ENCODE measurements around the gene LASP1.
A peak's percentile ranks its signal among the peaks of the same experiment; 100 is the strongest.

LASP1 gene

GRCh38 chr17:38879878-38880665, 10.2 kb downstream of the LASP1 start:
- Histone ChIP-seq H3K4me3 (ENCODE audit: low read depth in 1 of 2, low read length in 2 of 2) (no peak overlapping the region), H3K4me1 (ENCODE audit: insufficient read depth, low read length) (peaks cover 22% of the 10 kb centered on the region)

GRCh38 chr17:38881600-38882191, 11.8 kb downstream of the LASP1 start:
- ATAC-seq (ENCODE audit: insufficient read depth, low read depth) (no peak), DNase-seq (no peak)
- Histone ChIP-seq H3K27me3 (ENCODE audit: insufficient read depth, low read length, poor library complexity) (no peaks in the 10 kb centered on the region), H3K36me3 (ENCODE audit: insufficient read depth, low read length) (peaks cover 87% of the 10 kb centered on the region), H3K9me3 (ENCODE audit: insufficient read depth, low read length, severe bottlenecking) (no peaks in the 10 kb centered on the region), H3K4me1 (ENCODE audit: insufficient read depth, low read length) (peaks cover 15% of the 10 kb centered on the region), H3K4me2 (ENCODE audit: insufficient read depth, low read length) (no peak overlapping the region), H3K4me3 (ENCODE audit: low read depth in 1 of 2, low read length in 2 of 2) (no peak overlapping the region), H2AFZ (ENCODE audit: low read depth, low read length) (no peak overlapping the region), H4K20me1 (ENCODE audit: insufficient read depth, low read length) (peaks cover 74% of the 10 kb centered on the region), H3K9ac (ENCODE audit: low read depth, low read length) (no peak overlapping the region), H3K27ac (ENCODE audit: low read length) (no peak overlapping the region), H3K79me2 (ENCODE audit: insufficient read depth, low read length) (peaks cover 90% of the 10 kb centered on the region)
- TF ChIP-seq EZH2 (IDR thresholded peaks at IDR 0.05; ENCODE audit: borderline replicate concordance, low read depth, low read length, severe bottlenecking) (no peak), CTCF (IDR thresholded peaks at IDR 0.05; ENCODE audit: borderline replicate concordance, extremely low read depth, low read length, poor library complexity, severe bottlenecking) (no peak)

More at GRCh38 chr17:38879878-38880665, 10.2 kb downstream of the LASP1 start:
- TF ChIP-seq CTCF (IDR thresholded peaks at IDR 0.05; ENCODE audit: borderline replicate concordance, extremely low read depth, low read length, poor library complexity, severe bottlenecking), result no peak
- no peak for TF ChIP-seq EZH2 (IDR thresholded peaks at IDR 0.05; ENCODE audit: borderline replicate concordance, low read depth, low read length, severe bottlenecking)
- Histone ChIP-seq H3K9ac (ENCODE audit: low read depth, low read length) (no peak overlapping the region), H3K79me2 (ENCODE audit: insufficient read depth, low read length) (peaks cover 87% of the 10 kb centered on the region), H3K36me3 (ENCODE audit: insufficient read depth, low read length) (peaks cover 71% of the 10 kb centered on the region), H2AFZ (ENCODE audit: low read depth, low read length) (no peak overlapping the region), H3K9me3 (ENCODE audit: insufficient read depth, low read length, severe bottlenecking) (no peaks in the 10 kb centered on the region), H3K27me3 (ENCODE audit: insufficient read depth, low read length, poor library complexity) (no peaks in the 10 kb centered on the region), H3K27ac (ENCODE audit: low read length) (peak overlapping the region; percentile 36), H3K4me2 (ENCODE audit: insufficient read depth, low read length) (no peak overlapping the region), H4K20me1 (ENCODE audit: insufficient read depth, low read length) (peaks cover 65% of the 10 kb centered on the region)
- no peak for ATAC-seq (ENCODE audit: insufficient read depth, low read depth)
- DNase-seq, result no peak

- Histone ChIP-seq H3K36me3 (ENCODE audit: insufficient read depth, low read length) (peaks cover 92% of the 10 kb centered on the region), H3K4me1 (ENCODE audit: insufficient read depth, low read length) (peaks cover 4% of the 10 kb centered on the region), H3K79me2 (ENCODE audit: insufficient read depth, low read length) (peaks cover 90% of the 10 kb centered on the region), H3K27ac (ENCODE audit: low read length) (no peak overlapping the region), H3K4me3 (ENCODE audit: low read depth in 1 of 2, low read length in 2 of 2) (no peak overlapping the region), H3K9ac (ENCODE audit: low read depth, low read length) (no peak overlapping the region), H3K9me3 (ENCODE audit: insufficient read depth, low read length, severe bottlenecking) (no peaks in the 10 kb centered on the region), H2AFZ (ENCODE audit: low read depth, low read length) (no peak overlapping the region), H3K4me2 (ENCODE audit: insufficient read depth, low read length) (no peak overlapping the region), H3K27me3 (ENCODE audit: insufficient read depth, low read length, poor library complexity) (no peaks in the 10 kb centered on the region), H4K20me1 (ENCODE audit: insufficient read depth, low read length) (peaks cover 74% of the 10 kb centered on the region)
- DNase-seq (no peak), ATAC-seq (ENCODE audit: insufficient read depth, low read depth) (no peak)
- no peak for TF ChIP-seq CTCF (IDR thresholded peaks at IDR 0.05; ENCODE audit: borderline replicate concordance, extremely low read depth, low read length, poor library complexity, severe bottlenecking)
- TF ChIP-seq EZH2 (IDR thresholded peaks at IDR 0.05; ENCODE audit: borderline replicate concordance, low read depth, low read length, severe bottlenecking), result no peak
These were observed 13.0 kb downstream of the LASP1 start for GRCh38 chr17:38882870-38883269.

Data from DND-41 (cell line).